Measurements from ENCODE around the gene ZGPAT. TPM values are rescaled to one million over a fixed set of nuclear protein-coding genes. Genes with fewer than 3 reads are reported as not detected.

The ZGPAT gene
- total RNA-seq, 4 donors from 2014 or later = 21.7 to 25.8 (median 23.3) TPM

GRCh38 chr20:63701051-63701328, 6.8 kb upstream of the ZGPAT start:
- peak in 1 of 2 donors; percentile 55 for DNase-seq (ENCODE audit: low spot score in 2 of 2)
- peaks cover 43% of the 10 kb centered on the region for H3K4me1 ChIP-seq
- H3K36me3 ChIP-seq = peaks cover 29% of the 10 kb centered on the region
- no peaks in the 10 kb centered on the region for H3K9me3 ChIP-seq
- 73% methylated on average over 2 of the region's 5 CpGs for WGBS
- no peak for TF ChIP-seq POLR2AphosphoS5 (IDR thresholded peaks at IDR 0.05)
- TF ChIP-seq POLR2A (IDR thresholded peaks at IDR 0.05) = no peak
- TF ChIP-seq EP300 (IDR thresholded peaks at IDR 0.05) = no peak
- no peak for TF ChIP-seq CTCF (IDR thresholded peaks at IDR 0.05)
- peak overlapping the region; percentile 43 for H3K27ac ChIP-seq
- H3K27me3 ChIP-seq = no peaks in the 10 kb centered on the region
- no peak overlapping the region for H3K4me3 ChIP-seq

GRCh38 chr20:63701329-63702035, 6.4 kb upstream of the ZGPAT start:
- peak; percentile 60 to 76 for DNase-seq (ENCODE audit: low spot score in 2 of 2)
- peak overlapping the region; percentile 43 for H3K27ac ChIP-seq

DNA sequence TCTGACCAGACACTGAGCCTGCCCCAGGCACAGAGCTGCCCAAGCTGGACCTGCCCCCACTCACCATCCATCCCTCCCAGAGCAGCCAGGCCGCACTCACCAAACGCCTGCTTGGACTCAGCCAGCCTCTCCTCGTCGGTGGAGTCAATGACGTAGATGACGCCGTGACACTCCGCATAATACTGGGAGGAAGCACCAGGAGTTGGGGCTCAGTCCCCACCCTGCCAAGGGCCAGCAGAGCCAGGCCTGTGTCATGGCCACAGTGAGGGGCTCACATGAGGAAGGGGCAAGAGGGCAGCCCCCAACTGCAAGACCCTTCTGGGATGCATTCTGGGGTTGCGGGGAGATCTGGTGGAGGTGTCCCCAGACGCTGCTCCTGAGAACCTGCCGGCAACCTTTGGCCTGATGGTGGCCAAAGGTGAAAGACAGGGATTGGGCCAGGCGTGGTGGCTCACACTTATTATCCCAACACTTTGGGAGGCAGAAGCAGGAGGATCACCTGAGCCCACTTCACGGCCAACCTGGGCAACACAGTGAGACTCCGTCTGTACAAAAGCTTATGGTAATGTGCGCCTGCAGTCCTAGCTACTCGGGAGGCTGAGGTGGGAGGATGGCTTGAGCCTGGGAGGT, 5.7 kb upstream of the ZGPAT start:
- DNase-seq (ENCODE audit: low spot score in 2 of 2) = peak; percentile 64 to 71
- Histone ChIP-seq H3K4me1 (peaks cover 42% of the 10 kb centered on the region), H3K36me3 (peaks cover 34% of the 10 kb centered on the region), H3K27me3 (no peaks in the 10 kb centered on the region), H3K9me3 (no peaks in the 10 kb centered on the region), H3K27ac (no peak overlapping the region), H3K4me3 (no peak overlapping the region)
- 96% methylated on average over 6 of the region's 16 CpGs for WGBS
- TF ChIP-seq POLR2AphosphoS5 (IDR thresholded peaks at IDR 0.05) (no peak), POLR2A (IDR thresholded peaks at IDR 0.05) (no peak), EP300 (IDR thresholded peaks at IDR 0.05) (no peak), CTCF (IDR thresholded peaks at IDR 0.05) (no peak)

More at GRCh38 chr20:63701329-63702035, 6.4 kb upstream of the ZGPAT start:
- H3K9me3 ChIP-seq = no peaks in the 10 kb centered on the region
- 60% methylated on average over 1 of the region's 14 CpGs for WGBS
- TF ChIP-seq POLR2A (IDR thresholded peaks at IDR 0.05) = no peak
- no peak for TF ChIP-seq POLR2AphosphoS5 (IDR thresholded peaks at IDR 0.05)
- TF ChIP-seq EP300 (IDR thresholded peaks at IDR 0.05) = no peak
- TF ChIP-seq CTCF (IDR thresholded peaks at IDR 0.05) = no peak
- H3K4me3 ChIP-seq = no peak overlapping the region
- H3K36me3 ChIP-seq = peaks cover 34% of the 10 kb centered on the region
- H3K27me3 ChIP-seq = no peaks in the 10 kb centered on the region
- H3K4me1 ChIP-seq = peaks cover 43% of the 10 kb centered on the region

- 81% methylated on average over 3 of the region's 13 CpGs for WGBS
Observed at GRCh38 chr20:63702751-63703470, 4.9 kb upstream of the ZGPAT start.

More at GRCh38 chr20:63702751-63703470, 4.9 kb upstream of the ZGPAT start:
- H3K27me3 ChIP-seq = no peaks in the 10 kb centered on the region
- no peak overlapping the region for H3K27ac ChIP-seq
- H3K4me1 ChIP-seq = peaks cover 34% of the 10 kb centered on the region
- DNase-seq (ENCODE audit: low spot score in 2 of 2) = peak; percentile 59 to 71
- TF ChIP-seq POLR2A (IDR thresholded peaks at IDR 0.05) (no peak), CTCF (IDR thresholded peaks at IDR 0.05) (no peak), POLR2AphosphoS5 (IDR thresholded peaks at IDR 0.05) (no peak), EP300 (IDR thresholded peaks at IDR 0.05) (no peak)
- no peak overlapping the region for H3K4me3 ChIP-seq
- no peaks in the 10 kb centered on the region for H3K9me3 ChIP-seq
- H3K36me3 ChIP-seq = peaks cover 34% of the 10 kb centered on the region
